Heart left ventricle (tissue), 16 donors: ENCODE data around the gene PITHD1. TPM values are rescaled to one million over a fixed set of nuclear protein-coding genes. Genes with fewer than 3 reads are reported as not detected.

Experiments
- ATAC-seq, 4 donors: fragments of 200-7000 bp; cut with Tn5 transposase; one replicate each; pipeline ENCODE4 v1.9.1; 2020 to 2022; ENCODE audit warnings: moderate library complexity in 4 of 4, mild to moderate bottlenecking in 3 of 4, moderate number of reproducible peaks in 1 of 4
- DNase-seq, 5 donors: peaks; one replicate each; pipeline ENCODE4 v3.0.0-alpha.2; 2020
- H3K27ac ChIP-seq, 12 donors: fragments of 200-600 bp; sonication (generic) in 4 of 12; one replicate each; pipeline versions ENCODE4 v1.5.0 to v1.8.0; 2016 to 2022; ENCODE audit warnings: mild to moderate bottlenecking in 2 of 12
- H3K27me3 ChIP-seq, 9 donors: fragments of 200-600 bp; sonication (generic) in 2 of 9; one replicate each; pipeline versions ENCODE4 v1.5.1 to v1.8.0; 2016 to 2022; ENCODE audit warnings: mild to moderate bottlenecking in 3 of 9
- H3K36me3 ChIP-seq, 9 donors: fragments of 200-600 bp; sonication (generic) in 2 of 9; one replicate each; pipeline versions ENCODE4 v1.5.0 to v1.8.0; 2018 to 2022; ENCODE audit warnings: mild to moderate bottlenecking in 2 of 9
- H3K4me1 ChIP-seq, 12 donors: fragments of 200-600 bp; sonication (generic) in 4 of 12; one replicate each; pipeline versions ENCODE4 v1.5.0 to v1.8.0; 2016 to 2022; ENCODE audit warnings: mild to moderate bottlenecking in 3 of 12
- H3K4me3 ChIP-seq, 12 donors: fragments of 200-600 bp; sonication (generic) in 4 of 12; one replicate each; pipeline versions ENCODE4 v1.5.0 to v1.8.0; 2017 to 2022; ENCODE audit warnings: mild to moderate bottlenecking in 9 of 12, moderate library complexity in 4 of 12
- H3K9me3 ChIP-seq, 12 donors: fragments of 200-600 bp; sonication (generic) in 4 of 12; one replicate each; pipeline versions ENCODE4 v1.5.0 to v1.8.0; 2016 to 2022; ENCODE audit warnings: mild to moderate bottlenecking in 1 of 12
- POLR2A ChIP-seq, 2 donors: fragments of 450-650 bp; IDR thresholded peaks; one replicate each; pipeline ENCODE4 v1.6.1; 2017; ENCODE audit warnings: antibody characterized with exemption in 2 of 2, mild to moderate bottlenecking in 2 of 2, moderate library complexity in 2 of 2
- WGBS, 4 donors: extraction: QIAGEN DNeasy Blood & Tissue Kit in 2 of 4; methylation state at CpG; one replicate each; pipeline versions ENCODE4 v1.1.5 to v1.1.7; 2013 to 2018; 5-methylcytosine and 5-hydroxymethylcytosine counted together
- intact Hi-C, 10 donors: fragments of 100-400 bp; cut with DNase I; formaldehyde crosslinking; loops; one replicate each; pipeline versions ENCODE4 v1.11.1 to v1.14.2; 2022
- polyA plus RNA-seq, 2 donors: library from polyadenylated mRNA; stranded (reverse); fragments of 200-250 nt; gene quantifications; one replicate each; pipeline ENCODE4 v1.2.3, GENCODE V29; 2013
- total RNA-seq, 9 donors: library from RNA; depleted of rRNA in 2 of 9; stranded (reverse); fragments of >200 nt in 2 of 9; fragmentation: NEBNext Ultra II Directional in 3 of 9; extraction: Animal tissue kit (Norgen Biotek cat#: 25700) in 3 of 9; gene quantifications; one replicate each; pipeline versions ENCODE4 v1.1.0 to v1.2.4, GENCODE V29; 2016 to 2023
- TF ChIP-seq, protein P1 (sequence below), 12 donors: fragments of 200-600 bp; sonication (generic) in 4 of 12; IDR thresholded peaks; one replicate each; pipeline versions ENCODE4 v1.5.0 to v1.8.0; 2018 to 2022; ENCODE audit warnings: antibody characterized with exemption in 12 of 12, mild to moderate bottlenecking in 5 of 12
- donor health status: ischemic (EF 13 %, LVEDD 7.1; RV severe dilation, severe dysfunction).
- donor health status: healthy with polysubstance abuse.
- donor health status: DM: no; HTN: yes; CAD: no.
- donor health status: DM: no; HTN: no; CAD: no.
- donor health status: ischemic (EF 25% LVEDD 6.9; RV normal size, moderate dysfunction).
- donor health status: ischemic (EF 25% LVEDD 5.7; RV mildly dilated, moderate dysfunction).
- donor health status: healthy.
- donor health status: DM: yes; HTN: yes; CAD: no.
- donor health status: ischemic (EF 35%, LVEDD 5.7; RV mildly dilated, moderate dysfunction).
- donor health status: nonischemic (EF 11% LVEDD 7.7; RV severe dilation, severe dysfunction).
- donor health status: DM: yes; HTN: yes; CAD: no.
- donor health status: PGD.
- donor health status: ischemic (EF 29% LVEDD 5.4; RV normal size, mild dysfunction).
- donor health status: nonischemic (EF 23%, LVEDD 6.1; RV moderate dilation, normal function).

The PITHD1 gene
- total and polyA plus RNA-seq, 11 donors = 31.8 to 86.4 (median 46.2) TPM

- no peak for TF ChIP-seq POLR2A (IDR thresholded peaks at IDR 0.05)
- TF ChIP-seq, protein P1, sequence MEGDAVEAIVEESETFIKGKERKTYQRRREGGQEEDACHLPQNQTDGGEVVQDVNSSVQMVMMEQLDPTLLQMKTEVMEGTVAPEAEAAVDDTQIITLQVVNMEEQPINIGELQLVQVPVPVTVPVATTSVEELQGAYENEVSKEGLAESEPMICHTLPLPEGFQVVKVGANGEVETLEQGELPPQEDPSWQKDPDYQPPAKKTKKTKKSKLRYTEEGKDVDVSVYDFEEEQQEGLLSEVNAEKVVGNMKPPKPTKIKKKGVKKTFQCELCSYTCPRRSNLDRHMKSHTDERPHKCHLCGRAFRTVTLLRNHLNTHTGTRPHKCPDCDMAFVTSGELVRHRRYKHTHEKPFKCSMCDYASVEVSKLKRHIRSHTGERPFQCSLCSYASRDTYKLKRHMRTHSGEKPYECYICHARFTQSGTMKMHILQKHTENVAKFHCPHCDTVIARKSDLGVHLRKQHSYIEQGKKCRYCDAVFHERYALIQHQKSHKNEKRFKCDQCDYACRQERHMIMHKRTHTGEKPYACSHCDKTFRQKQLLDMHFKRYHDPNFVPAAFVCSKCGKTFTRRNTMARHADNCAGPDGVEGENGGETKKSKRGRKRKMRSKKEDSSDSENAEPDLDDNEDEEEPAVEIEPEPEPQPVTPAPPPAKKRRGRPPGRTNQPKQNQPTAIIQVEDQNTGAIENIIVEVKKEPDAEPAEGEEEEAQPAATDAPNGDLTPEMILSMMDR (IDR thresholded peaks at IDR 0.05) = no peak
- Histone ChIP-seq H3K27ac (peak overlapping the region in 4 of 12 donors; percentile 25 to 97 (median 96)), H3K9me3 (no peaks in the 10 kb centered on the region), H3K27me3 (no peaks in the 10 kb centered on the region), H3K4me1 (peaks cover 3 to 28% (median 20%) of the 10 kb centered on the region in 12 donors), H3K4me3 (peak overlapping the region in 2 of 12 donors; percentile 78 to 79), H3K36me3 (peaks cover 0 to 42% (median 16%) of the 10 kb centered on the region in 9 donors)
- WGBS, 4 donors = 85 to 89% (median 88%) methylated on average over 7 to 12 of the region's 12 CpGs
- no peak for DNase-seq
- intact Hi-C loops = no loop called here
- no peak for ATAC-seq
Measured at GRCh38 chr1:23798662-23799142, 20.5 kb downstream of the PITHD1 start.

DNA sequence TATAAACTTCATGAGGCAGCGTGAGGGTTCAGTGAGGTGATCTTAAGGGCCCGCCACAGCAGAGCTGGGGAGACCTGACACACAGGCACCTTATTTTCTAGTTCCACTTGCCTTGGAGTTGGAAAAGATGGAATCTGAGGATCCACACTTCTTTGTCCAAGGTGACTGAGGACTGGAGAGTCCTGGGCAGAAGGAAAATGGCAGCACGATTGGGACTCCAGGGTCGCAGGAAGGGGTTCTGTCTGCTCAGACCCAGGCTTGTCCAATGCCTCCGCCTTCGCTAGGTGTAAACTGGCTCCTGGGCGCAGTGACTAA, 21.0 kb downstream of the PITHD1 start:
- H3K36me3 ChIP-seq = peaks cover 0 to 41% (median 21%) of the 10 kb centered on the region in 9 donors
- H3K9me3 ChIP-seq = no peaks in the 10 kb centered on the region
- H3K4me3 ChIP-seq = peak overlapping the region in 8 of 12 donors; percentile 64 to 88 (median 79)
- 74 to 85% (median 76%) methylated on average over 6 to 7 of the region's 7 CpGs for WGBS, 4 donors
- H3K4me1 ChIP-seq = peaks cover 3 to 23% (median 20%) of the 10 kb centered on the region in 12 donors
- H3K27me3 ChIP-seq = no peaks in the 10 kb centered on the region
- DNase-seq (no peak), ATAC-seq (no peak)
- peak overlapping the region in 8 of 12 donors; percentile 84 to 97 (median 95) for H3K27ac ChIP-seq
- intact Hi-C loops = no loop called here
- TF ChIP-seq POLR2A (IDR thresholded peaks at IDR 0.05) = no peak
- TF ChIP-seq, protein P1 (IDR thresholded peaks at IDR 0.05) = no peak

GRCh38 chr1:23799570-23800399, 21.6 kb downstream of the PITHD1 start:
- intact Hi-C loops = loop anchor here in 3 of 10 donors (10.0 kb wide), 2 partner anchors 65 to 225 kb away; partner anchors contain the start of gene FUCA1 (in 2 of the 3)
- peaks cover 0 to 36% (median 20%) of the 10 kb centered on the region in 9 donors for H3K36me3 ChIP-seq
- peaks cover 3 to 23% (median 20%) of the 10 kb centered on the region in 12 donors for H3K4me1 ChIP-seq
- H3K27me3 ChIP-seq = no peaks in the 10 kb centered on the region
- 2 to 7% (median 3%) methylated on average over 21 to 48 of the region's 48 CpGs for WGBS, 4 donors
- DNase-seq (peak in 4 of 5 donors; percentile 49 to 63 (median 57)), ATAC-seq (peak in 3 of 4 donors; percentile 20 to 59 (median 49))
- no peaks in the 10 kb centered on the region for H3K9me3 ChIP-seq
- H3K4me3 ChIP-seq = peak overlapping the region; percentile 64 to 97 (median 80)
- peak in 1 of 2 donors; percentile 38 for TF ChIP-seq POLR2A (IDR thresholded peaks at IDR 0.05)
- TF ChIP-seq, protein P1 (IDR thresholded peaks at IDR 0.05) = no peak
- peak overlapping the region in 11 of 12 donors; percentile 70 to 97 (median 94) for H3K27ac ChIP-seq
